CD4-positive, alpha-beta T cell treated with Interleukin-17A for 4 hours (primary cell): ENCODE results near the gene C3orf22.
"Not testable (repeated sequence)": the region's sequence is repeated elsewhere in the genome, so short reads cannot be mapped to it uniquely, and the experiment has no call there.

Experiments used
- DNase-seq: peaks from one replicate; pipeline ENCODE4 v3.0.0-alpha.2; 2020; ENCODE audit warnings: mixed read lengths

The C3orf22 gene

DNA sequence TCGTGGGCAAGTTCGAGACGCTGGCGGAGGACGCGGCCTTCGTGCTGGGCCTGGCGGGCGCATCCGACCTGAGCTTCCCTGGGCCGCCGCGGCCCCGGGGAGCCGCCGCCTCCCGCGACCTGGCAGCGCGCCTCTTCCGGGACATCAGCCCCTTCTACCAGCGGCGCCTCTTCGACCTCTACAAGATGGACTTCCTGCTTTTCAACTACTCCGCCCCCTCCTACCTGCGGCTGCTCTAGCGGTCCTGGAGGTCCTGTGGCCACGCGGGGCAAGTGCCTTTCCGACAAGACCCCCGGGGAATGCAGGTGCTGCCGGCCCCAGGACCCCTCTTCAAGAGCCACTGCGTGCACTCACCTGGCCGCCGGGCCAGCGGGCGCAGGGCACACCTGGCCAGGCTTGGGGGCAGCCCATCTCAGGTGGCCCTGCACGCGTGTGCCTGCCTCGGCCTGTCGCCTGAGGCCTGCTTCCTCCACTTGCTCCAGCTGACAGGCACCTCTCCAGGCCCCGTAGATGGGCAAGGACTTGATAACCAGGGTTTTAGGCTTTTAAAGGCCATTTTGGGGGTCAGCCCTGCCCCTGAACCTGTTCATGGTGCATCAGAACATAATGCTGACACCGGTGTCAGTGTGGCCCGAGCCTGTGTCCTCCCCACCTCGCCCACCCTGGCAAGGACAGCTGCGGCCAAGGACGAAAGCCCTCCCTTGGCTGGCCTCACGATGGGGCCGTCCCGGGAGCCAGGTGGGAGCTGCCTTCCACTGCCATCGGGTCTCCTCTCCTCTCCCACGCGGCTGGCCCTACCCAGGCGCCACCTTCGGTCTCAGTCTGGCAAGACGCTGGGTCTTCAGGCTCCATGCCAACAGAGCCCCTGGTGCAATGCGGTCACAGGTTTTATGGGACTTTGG is 16.1 kb downstream of the C3orf22 start:
- no peak for DNase-seq

DNA sequence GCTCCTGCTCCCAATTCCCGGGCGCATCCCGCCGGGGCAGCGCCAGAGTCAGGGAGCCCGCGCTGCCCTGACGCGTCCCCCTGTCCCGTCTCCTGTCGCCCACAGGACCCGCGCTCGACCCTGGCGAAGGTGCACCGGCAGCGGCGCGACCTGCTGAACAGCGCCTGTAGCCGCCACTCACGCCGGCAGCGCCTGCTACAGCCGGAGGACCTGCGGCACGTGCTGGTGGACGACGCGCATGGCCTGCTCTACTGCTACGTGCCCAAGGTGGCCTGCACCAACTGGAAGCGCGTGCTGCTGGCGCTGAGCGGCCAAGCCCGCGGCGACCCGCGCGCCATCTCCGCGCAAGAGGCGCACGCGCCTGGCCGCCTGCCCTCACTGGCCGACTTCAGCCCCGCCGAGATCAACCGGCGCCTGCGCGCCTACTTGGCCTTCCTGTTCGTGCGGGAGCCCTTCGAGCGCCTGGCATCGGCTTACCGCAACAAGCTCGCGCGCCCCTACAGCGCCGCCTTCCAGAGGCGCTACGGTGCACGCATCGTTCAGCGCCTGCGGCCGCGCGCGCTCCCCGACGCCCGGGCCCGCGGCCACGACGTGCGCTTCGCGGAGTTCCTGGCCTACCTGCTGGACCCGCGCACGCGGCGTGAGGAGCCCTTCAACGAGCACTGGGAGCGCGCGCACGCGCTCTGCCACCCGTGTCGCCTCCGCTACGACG is 16.9 kb downstream of the C3orf22 start:
- no peak for DNase-seq

DNA sequence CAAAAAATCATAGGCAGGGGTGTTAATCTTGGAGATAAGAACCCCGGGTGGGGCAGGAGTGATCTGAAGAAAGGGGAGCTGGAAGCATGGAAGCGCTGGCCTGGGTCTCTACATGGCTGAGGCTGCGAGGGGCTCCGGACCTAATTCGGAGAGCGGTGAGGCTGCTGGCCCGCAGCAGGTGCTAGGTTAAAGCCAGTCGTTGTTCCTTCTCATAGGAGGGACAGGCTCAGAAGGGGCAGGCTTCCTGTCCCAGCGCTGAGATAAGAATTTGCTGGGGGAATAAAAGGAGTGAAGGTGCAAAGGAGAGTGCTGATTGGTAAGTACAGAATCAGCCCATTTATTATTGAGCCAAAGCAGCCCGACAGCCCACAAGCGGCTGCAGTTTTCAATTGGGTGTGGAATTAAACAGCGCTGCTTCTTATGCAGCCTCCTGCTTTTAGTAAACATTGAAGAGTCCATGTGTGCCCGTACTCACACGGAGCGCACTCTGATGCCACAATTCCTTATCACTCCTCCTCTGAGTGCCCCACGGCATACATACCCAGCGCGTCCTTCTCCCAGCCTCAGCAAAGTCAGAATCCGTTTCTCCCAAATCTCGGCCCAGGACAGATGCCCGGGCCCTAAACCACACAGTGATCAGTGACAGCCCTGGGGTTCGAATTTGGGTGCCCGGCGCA is 17.6 kb downstream of the C3orf22 start:
- no peak for DNase-seq

DNA sequence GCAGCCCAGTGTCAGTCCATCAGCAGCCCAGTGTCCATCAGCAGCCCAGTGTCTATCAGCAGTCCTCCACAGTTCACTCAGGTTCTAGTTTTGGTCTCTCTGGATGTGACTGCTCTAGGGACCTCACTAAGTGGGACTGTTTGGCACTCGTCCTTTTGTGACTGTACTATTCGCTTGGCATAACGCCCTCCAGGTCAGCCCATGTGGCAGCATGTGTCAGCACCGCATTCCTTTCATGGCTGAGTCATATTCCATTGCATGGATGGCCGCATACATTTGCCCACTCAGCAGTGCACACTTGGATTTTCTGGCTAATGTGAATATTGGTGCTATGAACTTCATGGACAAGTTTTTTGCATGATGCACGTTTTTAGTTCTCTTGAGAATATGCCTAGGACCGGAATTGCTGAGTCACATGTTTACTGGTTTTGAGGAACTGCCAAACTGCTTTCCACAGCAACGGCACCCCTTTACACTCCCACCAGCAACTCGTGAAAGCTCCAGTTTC is 18.3 kb downstream of the C3orf22 start:
- DNase-seq: no peak

GRCh38 chr3:126539558-126540250 is 19.0 kb downstream of the C3orf22 start:
- DNase-seq: no peak

- DNase-seq: no peak
Measured at GRCh38 chr3:126538966-126539365, 19.8 kb downstream of the C3orf22 start.

DNA sequence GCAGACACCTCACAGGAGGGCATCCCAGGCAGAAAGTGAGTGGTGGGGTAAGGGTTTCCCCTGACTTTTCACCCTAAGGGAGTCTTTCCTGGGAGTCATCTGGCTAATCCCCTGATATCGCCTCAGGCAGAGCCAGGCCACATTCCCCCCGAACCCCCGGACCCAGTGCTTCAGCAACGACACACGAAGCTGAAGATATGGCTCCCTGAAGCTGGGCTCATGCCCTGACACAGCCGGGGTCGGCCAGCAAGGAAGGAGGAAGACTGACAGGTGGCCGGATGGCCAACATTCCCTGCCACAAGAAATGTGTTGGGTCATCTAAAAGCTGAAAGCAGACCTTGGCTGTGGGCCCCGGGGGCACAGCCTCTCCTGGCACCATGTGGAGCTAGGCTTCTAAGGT is 20.4 kb downstream of the C3orf22 start:
- no peak for DNase-seq

- no peak for DNase-seq
Measured at GRCh38 chr3:126537730-126538281, 20.9 kb downstream of the C3orf22 start.

- DNase-seq: no peak
Measured at GRCh38 chr3:126537116-126537729, 21.5 kb downstream of the C3orf22 start.

GRCh38 chr3:126536126-126536525 is 22.6 kb downstream of the C3orf22 start:
- DNase-seq: no peak

- DNase-seq: no peak
Measured at GRCh38 chr3:126535636-126536035, 23.1 kb downstream of the C3orf22 start.

GRCh38 chr3:126534716-126535115 is 24.0 kb downstream of the C3orf22 start:
- DNase-seq: not testable (repeated sequence)

DNA sequence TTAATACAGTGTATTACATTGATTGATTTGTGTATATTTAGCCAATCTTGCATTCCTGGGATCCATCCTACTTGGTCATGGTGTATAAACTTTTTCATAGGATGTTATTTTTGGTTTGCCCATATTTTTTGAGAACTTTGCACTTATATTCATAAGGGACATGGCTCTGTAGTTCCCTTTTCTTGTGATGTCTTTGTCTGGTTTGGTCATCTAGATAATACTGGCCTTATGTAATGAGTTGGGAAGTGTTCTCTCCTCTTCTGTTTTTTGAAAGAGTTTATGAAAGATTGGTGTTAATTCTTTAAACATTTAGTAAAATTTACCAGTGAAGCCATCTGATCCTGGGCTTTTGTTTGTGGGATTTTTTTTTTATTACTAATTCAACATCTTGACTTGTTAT is 25.2 kb downstream of the C3orf22 start:
- DNase-seq: no peak

GRCh38 chr3:126531051-126531330 is 27.7 kb downstream of the C3orf22 start:
- DNase-seq: no peak

- no peak for DNase-seq
Measured at GRCh38 chr3:126530171-126531050, 28.3 kb downstream of the C3orf22 start.

DNA sequence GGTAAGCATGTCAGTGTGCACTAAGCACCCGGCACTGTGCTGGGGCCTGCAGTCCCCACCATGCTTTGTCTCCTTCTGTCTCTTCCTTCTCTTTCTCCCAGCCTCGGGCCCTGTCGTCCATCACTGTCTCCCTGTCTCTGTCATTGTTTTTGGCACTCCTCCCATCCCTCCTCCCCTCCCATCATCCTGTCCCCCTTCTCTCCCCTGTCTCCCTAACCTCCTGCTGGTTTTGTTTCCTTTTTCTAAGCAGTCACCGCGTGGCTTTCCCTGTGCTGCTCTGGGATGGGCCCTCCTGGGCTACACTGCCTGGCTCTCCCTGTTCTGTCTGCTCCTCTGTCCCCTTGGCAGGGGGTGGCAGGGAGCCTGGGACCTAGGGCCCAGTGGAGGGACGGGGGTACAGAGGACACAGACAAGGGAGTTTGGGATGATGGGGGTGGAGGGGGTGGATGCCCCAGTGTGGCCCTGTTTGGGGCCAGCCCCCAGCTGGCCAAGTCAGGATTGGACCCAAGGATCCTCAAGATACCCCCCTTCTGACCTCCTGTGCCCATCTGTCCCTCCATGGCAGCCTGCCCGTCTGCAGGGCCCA is 29.1 kb downstream of the C3orf22 start:
- DNase-seq: no peak

DNA sequence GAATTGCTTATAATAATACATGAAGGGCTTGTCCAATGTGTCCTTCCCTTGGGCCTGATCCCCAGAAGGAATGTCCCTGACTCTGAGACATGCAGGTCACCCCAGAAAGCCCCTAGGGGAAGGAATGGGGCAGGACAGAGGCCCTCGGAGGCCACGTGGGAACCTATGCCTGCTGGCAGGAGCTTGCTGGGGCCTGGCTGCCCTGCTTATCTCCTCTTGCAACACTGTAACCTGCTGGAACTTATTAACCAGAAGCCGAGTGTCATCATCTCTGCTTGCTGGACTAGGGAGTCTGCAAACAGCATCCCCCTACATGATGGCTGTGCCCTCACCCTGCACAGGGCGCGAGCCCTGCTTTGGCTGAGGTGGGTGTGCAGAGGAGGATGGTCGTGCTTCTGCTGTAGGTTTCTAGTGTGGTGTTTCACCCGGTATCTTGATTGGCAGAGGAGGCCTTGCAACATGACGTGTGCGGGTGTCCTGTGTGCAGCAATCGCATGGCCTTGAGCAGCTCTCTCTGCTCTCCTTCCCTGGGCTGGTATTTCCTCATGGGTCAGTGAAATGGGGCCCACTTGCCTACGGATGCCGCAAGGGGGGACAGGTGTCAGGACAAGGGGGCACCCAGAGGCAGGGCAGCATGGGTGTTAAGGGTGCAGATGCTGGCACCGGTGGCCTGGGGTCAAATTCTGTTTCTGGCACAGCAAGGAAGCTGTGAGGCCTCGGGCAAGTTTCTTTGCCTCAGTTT is 29.8 kb downstream of the C3orf22 start:
- no peak for DNase-seq

DNA sequence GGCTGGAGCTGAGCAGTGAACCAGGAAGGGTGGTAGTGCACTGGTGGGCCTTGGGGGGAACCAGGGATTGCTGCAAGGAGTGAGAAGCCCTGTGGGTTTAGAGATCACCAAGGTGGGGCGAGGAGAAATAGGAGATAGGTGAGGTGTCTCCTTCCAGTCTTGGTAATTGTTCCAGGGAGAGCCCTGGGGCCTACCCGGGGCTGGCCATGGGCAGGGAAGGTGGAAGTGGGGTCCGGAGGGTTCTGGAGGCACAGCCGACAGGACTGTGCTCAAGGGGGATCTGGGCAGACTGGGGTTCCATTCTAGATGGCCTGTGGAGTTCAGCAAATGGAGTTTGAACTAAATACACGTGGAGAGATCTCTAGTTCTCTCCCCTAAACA is 30.3 kb downstream of the C3orf22 start:
- DNase-seq: no peak

GRCh38 chr3:126527455-126528211 is 31.1 kb downstream of the C3orf22 start:
- no peak for DNase-seq
